Measurements from ENCODE around the gene NSFL1C. TPM values are rescaled to one million over a fixed set of nuclear protein-coding genes. Genes with fewer than 3 reads are reported as not detected.

The NSFL1C gene
- total RNA-seq, 1 donor from 2014 or later = 79.3 TPM

- intact Hi-C loops (cut with micrococcal nuclease) = loop anchor here (1.0 kb wide), 1 partner anchor 638 kb away; no protein-coding TSS in a partner anchor
These were observed 2.6 kb downstream of the NSFL1C start for GRCh38 chr20:1463971-1464570.

GRCh38 chr20:1462834-1463233, 3.8 kb downstream of the NSFL1C start:
- intact Hi-C loops (cut with micrococcal nuclease) = no loop called here

- intact Hi-C loops (cut with micrococcal nuclease) = no loop called here
These were observed 4.6 kb downstream of the NSFL1C start for GRCh38 chr20:1462001-1462400.

- intact Hi-C loops (cut with micrococcal nuclease) = no loop called here
These were observed 6.4 kb downstream of the NSFL1C start for GRCh38 chr20:1460275-1460674.

- intact Hi-C loops (cut with micrococcal nuclease) = no loop called here
These were observed 8.7 kb downstream of the NSFL1C start for GRCh38 chr20:1457992-1458391.

- intact Hi-C loops (cut with micrococcal nuclease) = no loop called here
These were observed 10.3 kb downstream of the NSFL1C start for GRCh38 chr20:1456300-1456699.

GRCh38 chr20:1450926-1451491, 15.6 kb downstream of the NSFL1C start:
- intact Hi-C loops (cut with micrococcal nuclease) = no loop called here

- intact Hi-C loops (cut with micrococcal nuclease) = no loop called here
These were observed 17.3 kb downstream of the NSFL1C start for GRCh38 chr20:1449370-1449769.

GRCh38 chr20:1448081-1448620, 18.5 kb downstream of the NSFL1C start:
- intact Hi-C loops (cut with micrococcal nuclease) = no loop called here

GRCh38 chr20:1446536-1446935, 20.1 kb downstream of the NSFL1C start:
- intact Hi-C loops (cut with micrococcal nuclease) = no loop called here

GRCh38 chr20:1443085-1443484, 23.6 kb downstream of the NSFL1C start:
- intact Hi-C loops (cut with micrococcal nuclease) = no loop called here

GRCh38 chr20:1442304-1442703, 24.3 kb downstream of the NSFL1C start:
- intact Hi-C loops (cut with micrococcal nuclease) = no loop called here

- intact Hi-C loops (cut with micrococcal nuclease) = no loop called here
These were observed 25.5 kb downstream of the NSFL1C start for GRCh38 chr20:1441133-1441532.

GRCh38 chr20:1440024-1440423, 26.6 kb downstream of the NSFL1C start:
- intact Hi-C loops (cut with micrococcal nuclease) = no loop called here

GRCh38 chr20:1438361-1438760, 28.3 kb downstream of the NSFL1C start:
- intact Hi-C loops (cut with micrococcal nuclease) = no loop called here

GRCh38 chr20:1437235-1437904, 29.3 kb downstream of the NSFL1C start:
- intact Hi-C loops (cut with micrococcal nuclease) = loop anchor here (1.0 kb wide), 8 partner anchors 29 to 319 kb away; partner anchors contain the start of genes FKBP1A, NSFL1C, PSMF1 and SNPH

- intact Hi-C loops (cut with micrococcal nuclease) = no loop called here
These were observed 30.4 kb downstream of the NSFL1C start for GRCh38 chr20:1436263-1436662.

- intact Hi-C loops (cut with micrococcal nuclease) = loop anchor here (1.0 kb wide), 2 partner anchors 110 to 209 kb away; partner anchors contain the start of gene RAD21L1
These were observed 31.3 kb downstream of the NSFL1C start for GRCh38 chr20:1435337-1435699.

- intact Hi-C loops (cut with micrococcal nuclease) = loop anchor here (1.0 kb wide), 2 partner anchors 109 to 208 kb away; partner anchors contain the start of gene RAD21L1
These were observed 31.9 kb downstream of the NSFL1C start for GRCh38 chr20:1434571-1435336.

- intact Hi-C loops (cut with micrococcal nuclease) = no loop called here
These were observed 35.5 kb downstream of the NSFL1C start for GRCh38 chr20:1431158-1431557.

- intact Hi-C loops (cut with micrococcal nuclease) = no loop called here
These were observed 36.6 kb downstream of the NSFL1C start for GRCh38 chr20:1430004-1430451.

All from T-helper 1 cell treated with Interleukin-12 subunit alpha and Interleukin-12 subunit beta and Interleukin-4 antibody, amounts not matched to agents 30 ng/mL and 1 ng/mL, for 36 hours (primary cell).